Measurements from ENCODE around the gene PTPN20. TPM values are rescaled to one million over a fixed set of nuclear protein-coding genes. Genes with fewer than 3 reads are reported as not detected.

PTPN20 gene
- total RNA-seq, 1 donor from 2014 or later: 5.3 TPM

DNA sequence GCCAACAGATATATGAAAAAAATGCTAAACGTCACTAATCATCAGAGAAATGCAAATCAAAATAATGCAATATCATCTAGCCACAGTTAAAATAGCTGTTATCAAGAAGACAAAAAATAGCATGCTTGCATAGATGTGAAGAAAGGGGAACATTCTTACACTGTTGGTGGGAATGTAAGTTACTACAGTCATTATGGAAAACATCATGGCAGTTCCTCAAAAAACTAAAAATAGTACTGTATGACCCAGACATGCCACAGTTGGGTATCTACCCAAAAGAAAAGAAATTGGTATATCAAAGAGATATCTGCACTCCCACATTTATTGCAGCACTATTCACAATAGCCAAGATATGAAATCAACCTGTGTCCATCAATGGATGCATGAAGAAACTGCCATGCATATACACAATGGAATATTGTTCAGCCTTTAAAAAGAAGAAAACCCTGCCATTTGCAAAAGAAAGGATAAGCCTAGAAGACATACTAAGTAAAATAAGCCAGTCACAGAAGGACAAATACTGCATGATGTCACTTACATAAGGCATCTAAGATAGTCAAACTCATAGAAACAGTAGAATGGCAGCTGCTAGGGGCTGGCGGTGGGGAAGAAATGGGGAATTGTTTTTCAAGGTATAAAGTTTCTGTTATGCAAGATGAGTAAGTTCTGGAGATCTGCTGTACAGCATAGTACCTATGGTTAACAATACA lies 107.0 kb downstream of the PTPN20 start:
- DNase-seq (ENCODE audit: low read depth): no peak
- H3K36me3 ChIP-seq (ENCODE audit: control insufficient read depth, insufficient read depth, low read length): no peaks in the 10 kb centered on the region
- H3K27me3 ChIP-seq (ENCODE audit: control insufficient read depth, insufficient read depth, low read length): no peaks in the 10 kb centered on the region
- no peak overlapping the region for H3K4me3 ChIP-seq (ENCODE audit: low read depth, low read length)
- no peak for TF ChIP-seq CTCF (IDR thresholded peaks at IDR 0.05; ENCODE audit: insufficient read depth, low read length, poor library complexity, severe bottlenecking)

GRCh38 chr10:47019155-47020145 lies 108.2 kb downstream of the PTPN20 start:
- H3K36me3 ChIP-seq (ENCODE audit: control insufficient read depth, insufficient read depth, low read length): no peaks in the 10 kb centered on the region
- no peak for DNase-seq (ENCODE audit: low read depth)
- no peak for TF ChIP-seq CTCF (IDR thresholded peaks at IDR 0.05; ENCODE audit: insufficient read depth, low read length, poor library complexity, severe bottlenecking)
- no peaks in the 10 kb centered on the region for H3K27me3 ChIP-seq (ENCODE audit: control insufficient read depth, insufficient read depth, low read length)
- H3K4me3 ChIP-seq (ENCODE audit: low read depth, low read length): no peak overlapping the region

DNA sequence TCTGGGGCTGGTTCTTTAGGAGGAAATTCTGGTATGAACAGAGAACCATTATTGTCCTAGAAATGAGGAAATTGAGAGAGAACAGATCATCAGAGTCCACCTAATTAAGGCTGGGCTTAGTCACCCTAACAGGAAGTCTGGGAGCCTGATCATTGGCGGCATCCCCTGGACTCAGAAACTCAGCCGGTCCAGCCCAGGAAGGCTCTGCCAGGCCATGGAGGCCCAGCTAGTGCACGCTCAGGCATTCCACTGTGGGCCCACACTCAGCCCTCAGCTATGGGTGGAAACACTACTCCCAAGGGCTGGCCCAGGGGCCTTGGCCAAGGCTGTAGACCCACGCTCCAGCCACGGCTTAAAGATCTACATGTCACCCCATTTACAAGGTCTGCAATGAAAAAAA lies 109.2 kb downstream of the PTPN20 start:
- Histone ChIP-seq H3K27me3 (ENCODE audit: control insufficient read depth, insufficient read depth, low read length) (no peaks in the 10 kb centered on the region), H3K36me3 (ENCODE audit: control insufficient read depth, insufficient read depth, low read length) (no peaks in the 10 kb centered on the region), H3K4me3 (ENCODE audit: low read depth, low read length) (no peak overlapping the region)
- no peak for DNase-seq (ENCODE audit: low read depth)
- TF ChIP-seq CTCF (IDR thresholded peaks at IDR 0.05; ENCODE audit: insufficient read depth, low read length, poor library complexity, severe bottlenecking): no peak

DNA sequence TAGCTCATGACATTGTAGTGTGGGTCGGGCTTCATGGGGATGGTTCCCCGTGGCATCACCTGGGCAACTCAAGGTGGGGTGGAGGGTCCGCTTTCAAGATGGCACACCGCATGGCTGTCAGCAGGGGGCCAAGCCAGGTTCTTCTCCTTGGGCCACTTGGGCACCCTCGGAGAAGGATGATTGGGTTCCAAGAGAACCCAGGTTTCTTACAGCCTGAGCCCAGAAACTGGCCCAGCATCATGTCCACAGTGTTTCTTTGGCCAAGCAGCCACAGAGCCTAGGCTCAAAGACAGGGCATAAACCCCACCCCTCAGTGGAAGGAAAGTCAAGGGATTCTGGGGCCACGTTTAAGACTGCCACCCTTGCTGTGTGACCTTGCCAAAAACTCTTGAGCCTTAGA lies 110.6 kb downstream of the PTPN20 start:
- DNase-seq (ENCODE audit: low read depth): no peak
- Histone ChIP-seq H3K36me3 (ENCODE audit: control insufficient read depth, insufficient read depth, low read length) (no peaks in the 10 kb centered on the region), H3K27me3 (ENCODE audit: control insufficient read depth, insufficient read depth, low read length) (no peaks in the 10 kb centered on the region), H3K4me3 (ENCODE audit: low read depth, low read length) (no peak overlapping the region)
- no peak for TF ChIP-seq CTCF (IDR thresholded peaks at IDR 0.05; ENCODE audit: insufficient read depth, low read length, poor library complexity, severe bottlenecking)

DNA sequence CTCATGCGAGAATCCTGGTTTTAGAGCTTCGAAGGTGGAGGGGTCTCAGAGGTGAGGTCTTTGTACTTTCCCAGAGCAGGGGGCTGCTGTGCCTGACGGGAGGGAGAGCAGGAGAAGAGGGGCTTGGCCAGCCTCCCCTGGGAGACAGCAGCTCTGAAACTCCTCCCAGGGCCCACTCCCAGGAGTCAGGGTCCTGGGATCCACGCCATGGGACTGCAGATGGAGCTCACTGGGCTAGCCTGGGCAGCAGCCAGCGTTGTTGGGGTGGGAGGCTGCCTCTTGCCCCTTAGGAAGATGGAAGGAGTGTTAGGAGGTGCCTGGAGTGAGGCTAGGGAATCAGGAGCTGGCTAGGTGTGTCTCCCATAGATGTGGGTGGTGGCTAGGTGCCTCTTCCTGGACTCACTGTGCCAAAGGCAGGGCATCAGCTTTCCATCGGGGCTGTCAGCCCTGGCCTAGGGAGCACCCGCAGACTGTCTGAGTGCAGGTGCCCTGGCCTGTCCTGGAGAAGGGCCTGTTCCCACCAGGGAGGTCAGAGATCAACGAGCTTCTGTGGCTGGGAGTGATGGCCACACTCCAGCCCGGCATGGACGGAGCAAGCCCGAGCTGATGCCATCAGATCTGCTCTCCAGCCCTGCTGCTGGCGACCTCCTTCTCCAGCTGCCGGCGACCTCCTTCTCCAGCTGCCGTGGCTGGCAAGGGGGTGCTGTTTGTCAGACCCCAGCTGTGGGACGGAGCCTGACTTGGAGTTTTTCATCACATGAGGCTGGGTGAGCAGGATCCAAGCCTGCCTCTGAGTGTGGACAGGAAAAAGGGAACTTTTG lies 111.3 kb downstream of the PTPN20 start:
- Histone ChIP-seq H3K36me3 (ENCODE audit: control insufficient read depth, insufficient read depth, low read length) (no peaks in the 10 kb centered on the region), H3K4me3 (ENCODE audit: low read depth, low read length) (no peak overlapping the region), H3K27me3 (ENCODE audit: control insufficient read depth, insufficient read depth, low read length) (no peaks in the 10 kb centered on the region)
- no peak for DNase-seq (ENCODE audit: low read depth)
- no peak for TF ChIP-seq CTCF (IDR thresholded peaks at IDR 0.05; ENCODE audit: insufficient read depth, low read length, poor library complexity, severe bottlenecking)
